Stimulated activated CD8-positive, alpha-beta memory T cell treated with anti-CD3 and anti-CD28 coated beads, Interleukin-7, amount 100 ng/mL, for 24 hours (primary cell): Measurements from ENCODE around the gene DGAT2.
A peak's percentile ranks its signal among the peaks of the same experiment; 100 is the strongest.
"Not testable (repeated sequence)": the region's sequence is repeated elsewhere in the genome, so short reads cannot be mapped to it uniquely, and the experiment has no call there.

Experiments used
- DNase-seq: peaks from one replicate; pipeline ENCODE4 v3.0.0-alpha.2; 2020; ENCODE audit warnings: low read depth

The DGAT2 gene, protein sequence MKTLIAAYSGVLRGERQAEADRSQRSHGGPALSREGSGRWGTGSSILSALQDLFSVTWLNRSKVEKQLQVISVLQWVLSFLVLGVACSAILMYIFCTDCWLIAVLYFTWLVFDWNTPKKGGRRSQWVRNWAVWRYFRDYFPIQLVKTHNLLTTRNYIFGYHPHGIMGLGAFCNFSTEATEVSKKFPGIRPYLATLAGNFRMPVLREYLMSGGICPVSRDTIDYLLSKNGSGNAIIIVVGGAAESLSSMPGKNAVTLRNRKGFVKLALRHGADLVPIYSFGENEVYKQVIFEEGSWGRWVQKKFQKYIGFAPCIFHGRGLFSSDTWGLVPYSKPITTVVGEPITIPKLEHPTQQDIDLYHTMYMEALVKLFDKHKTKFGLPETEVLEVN

DNA sequence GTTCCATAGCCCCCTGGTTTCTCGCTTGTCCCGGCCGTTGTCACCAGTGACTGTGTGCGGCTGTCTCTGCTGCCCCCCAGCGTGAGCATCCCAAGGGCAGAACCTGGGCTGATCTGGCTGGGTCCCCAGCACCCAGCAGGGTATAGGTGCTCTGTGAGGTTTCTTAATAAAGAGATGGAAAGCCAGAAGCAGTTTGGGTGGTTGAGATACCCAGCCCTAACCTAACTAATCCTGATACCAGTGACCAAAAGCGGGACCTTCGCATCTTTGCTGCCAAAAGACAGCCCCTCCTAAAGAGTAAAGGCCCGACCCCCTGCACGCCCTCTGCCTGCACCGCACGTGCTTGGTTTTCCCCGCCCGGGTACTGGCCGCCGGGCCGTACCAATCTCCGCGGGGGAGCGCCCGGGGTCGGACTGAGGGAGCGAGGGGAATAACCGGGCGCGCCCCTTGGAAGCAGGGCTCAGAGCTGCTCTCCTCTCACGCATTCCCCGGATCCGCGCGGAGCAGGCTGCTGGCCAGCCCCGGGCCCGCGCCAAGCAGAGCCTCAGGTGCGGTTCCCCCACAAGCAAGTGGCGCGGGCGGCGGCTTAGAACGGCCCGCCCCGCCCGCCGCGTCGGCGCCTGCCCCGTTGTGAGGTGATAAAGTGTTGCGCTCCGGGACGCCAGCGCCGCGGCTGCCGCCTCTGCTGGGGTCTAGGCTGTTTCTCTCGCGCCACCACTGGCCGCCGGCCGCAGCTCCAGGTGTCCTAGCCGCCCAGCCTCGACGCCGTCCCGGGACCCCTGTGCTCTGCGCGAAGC lies at the start of gene DGAT2:
TSS of gene DGAT2 (plus strand) at position 667 of the 797 bp plus-strand sequence. CDS start 214 bp downstream, outside the sequence.
- peak; percentile 37 for DNase-seq

DNA sequence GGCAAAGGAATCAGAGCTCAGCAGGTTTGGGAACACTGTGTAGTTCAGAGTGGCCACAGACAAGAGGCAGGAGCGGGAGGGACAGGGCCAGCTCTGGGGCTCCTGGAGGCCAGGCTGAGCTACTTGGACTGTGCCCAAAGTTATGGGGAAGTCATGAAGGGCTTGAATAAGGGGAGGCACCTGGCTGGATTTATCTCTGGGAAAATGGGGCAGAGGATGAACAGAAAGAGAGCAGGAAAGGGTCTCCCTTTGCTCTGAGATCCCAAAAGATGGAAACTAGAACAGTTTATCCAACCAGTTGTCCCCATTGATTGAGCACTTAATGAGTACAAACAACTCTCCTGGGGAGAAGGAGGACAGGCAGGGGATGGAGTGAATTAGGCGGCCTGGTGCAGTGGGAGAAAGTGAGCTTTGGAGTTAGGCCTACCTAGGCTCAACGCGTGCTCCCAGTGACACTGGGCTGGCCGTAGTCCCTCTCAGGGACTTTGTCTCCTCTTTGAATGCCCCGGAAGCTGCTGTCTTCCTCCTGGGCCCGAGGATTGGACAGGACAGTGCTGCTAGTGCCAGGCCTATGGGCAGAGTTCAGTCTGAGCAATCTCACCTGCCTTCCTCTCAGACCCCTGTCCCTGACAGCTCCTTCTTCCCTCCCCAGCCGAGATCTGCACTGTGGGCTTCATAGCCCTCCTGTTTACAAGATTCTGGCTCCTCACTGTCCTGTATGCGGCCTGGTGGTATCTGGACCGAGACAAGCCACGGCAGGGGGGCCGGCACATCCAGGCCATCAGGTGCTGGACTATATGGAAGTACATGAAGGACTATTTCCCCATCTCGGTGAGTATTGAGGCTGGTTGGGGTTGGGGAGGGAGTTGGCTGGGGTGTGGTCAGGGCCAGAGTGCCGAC lies 49.0 kb upstream of the DGAT2 start:
- no peak for DNase-seq

DNA sequence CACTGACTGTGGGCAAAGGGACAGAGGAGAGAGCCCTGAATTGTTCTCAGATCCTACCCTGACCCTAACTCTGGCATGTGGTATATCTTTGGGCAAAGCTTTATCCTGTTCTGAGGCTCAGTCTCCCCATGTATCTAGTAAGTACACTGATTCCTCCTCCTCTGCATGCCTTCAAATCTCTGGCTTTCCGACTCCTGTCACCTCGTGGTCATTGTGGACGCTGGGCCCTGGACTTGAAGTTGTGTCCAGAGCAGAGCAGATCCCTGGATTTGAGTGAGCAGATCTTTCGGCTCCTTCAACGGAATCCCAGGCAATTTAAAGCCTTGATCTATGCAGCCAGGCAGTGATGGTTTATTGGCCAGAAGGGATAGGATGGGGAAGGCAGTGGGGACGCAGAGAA lies 47.9 kb upstream of the DGAT2 start:
- DNase-seq, result no peak

DNA sequence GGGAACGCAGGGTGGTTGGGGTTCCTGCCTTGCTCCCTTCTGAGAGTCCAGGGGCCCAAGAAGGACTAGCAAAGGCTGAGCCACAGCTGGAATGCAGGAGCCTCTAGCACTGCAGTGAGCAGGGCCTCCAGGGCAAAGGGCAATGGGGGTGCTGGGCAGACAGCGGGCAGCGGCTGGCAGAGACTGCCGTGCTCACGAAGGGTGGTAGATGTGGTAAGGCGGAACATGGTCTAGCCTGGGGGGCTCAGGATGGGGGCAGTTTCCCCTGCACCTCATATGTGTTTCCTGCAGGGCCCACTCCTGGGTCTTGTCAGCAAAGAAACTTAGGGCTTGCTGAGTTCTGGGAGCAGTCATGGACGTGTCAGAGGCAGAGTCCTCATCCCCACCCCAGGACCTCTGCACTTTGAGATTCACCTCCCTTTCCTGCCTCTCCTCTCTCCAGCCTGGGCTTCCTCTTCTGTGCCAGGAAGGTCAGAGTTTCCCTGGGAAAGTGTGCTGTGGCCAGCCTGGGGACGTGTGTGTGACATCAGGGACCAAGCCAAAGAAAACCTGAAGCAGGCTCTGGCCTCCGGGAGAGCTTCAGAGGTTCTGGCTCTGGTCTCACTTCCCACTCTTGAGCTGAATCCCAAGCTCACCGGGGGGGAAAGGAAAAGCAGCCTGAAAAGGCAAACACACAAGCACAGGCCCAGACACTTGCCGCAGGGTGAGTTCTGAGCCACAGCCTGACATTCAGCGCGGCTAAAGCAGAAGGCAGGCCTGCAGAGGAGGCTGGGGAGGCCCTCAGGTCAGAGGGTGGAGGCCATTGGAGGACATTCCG lies 46.5 kb upstream of the DGAT2 start:
- no peak for DNase-seq

DNA sequence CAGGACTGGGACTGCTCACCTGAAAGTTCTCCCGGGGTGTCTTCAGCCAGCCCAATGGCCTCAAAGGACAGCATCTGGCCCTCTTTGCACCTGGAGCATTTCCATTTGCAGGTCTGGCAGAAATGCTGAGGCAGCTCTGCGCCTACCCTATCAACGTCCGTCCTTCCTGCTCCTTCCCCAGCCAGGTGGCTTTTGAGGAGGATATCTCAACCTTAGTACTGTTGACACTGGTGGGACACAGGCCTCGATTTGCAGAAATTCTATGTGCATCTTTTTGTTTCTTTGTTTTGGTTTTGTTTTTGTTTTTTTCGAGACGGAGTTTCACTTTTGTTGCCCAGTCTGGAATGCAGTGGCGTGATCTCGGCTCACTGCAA lies 45.9 kb upstream of the DGAT2 start:
- DNase-seq, result no peak

DNA sequence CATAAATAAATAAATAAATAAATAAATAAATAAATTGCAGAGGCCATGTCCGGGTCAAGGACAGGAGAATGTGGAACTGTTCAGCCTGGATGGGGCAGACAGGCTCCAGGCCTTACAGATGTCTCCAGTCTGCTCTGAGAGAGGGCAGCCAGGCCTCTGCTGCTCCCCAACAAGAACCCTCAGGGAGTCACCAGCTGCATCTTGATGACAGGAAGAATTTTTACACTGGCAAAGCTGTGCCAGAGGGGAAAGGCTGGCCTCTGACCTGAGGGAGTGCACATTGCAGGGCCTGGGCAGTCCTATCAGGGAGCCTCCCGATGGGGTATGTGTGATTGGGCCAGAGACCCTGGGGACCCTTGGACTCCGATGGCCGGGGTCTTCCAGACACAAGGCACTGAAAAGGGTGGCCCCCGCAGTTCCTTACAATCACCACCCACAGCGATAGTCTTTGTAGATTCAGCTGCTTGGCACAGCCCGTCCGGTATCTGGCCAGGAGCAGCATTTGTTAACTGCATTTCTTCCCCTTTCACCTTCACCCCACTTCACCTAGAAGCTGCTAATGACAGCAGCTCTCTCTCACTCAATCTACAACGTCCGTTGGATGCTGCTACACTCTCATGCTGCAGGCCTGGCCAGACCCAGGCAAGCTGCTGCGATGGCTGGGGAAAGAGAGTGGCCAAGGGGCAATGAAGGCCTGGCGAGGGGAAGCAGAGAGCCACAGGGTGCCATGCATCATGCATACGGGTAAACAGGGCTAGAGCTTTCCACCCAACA lies 42.8 kb upstream of the DGAT2 start:
- no peak for DNase-seq

DNA sequence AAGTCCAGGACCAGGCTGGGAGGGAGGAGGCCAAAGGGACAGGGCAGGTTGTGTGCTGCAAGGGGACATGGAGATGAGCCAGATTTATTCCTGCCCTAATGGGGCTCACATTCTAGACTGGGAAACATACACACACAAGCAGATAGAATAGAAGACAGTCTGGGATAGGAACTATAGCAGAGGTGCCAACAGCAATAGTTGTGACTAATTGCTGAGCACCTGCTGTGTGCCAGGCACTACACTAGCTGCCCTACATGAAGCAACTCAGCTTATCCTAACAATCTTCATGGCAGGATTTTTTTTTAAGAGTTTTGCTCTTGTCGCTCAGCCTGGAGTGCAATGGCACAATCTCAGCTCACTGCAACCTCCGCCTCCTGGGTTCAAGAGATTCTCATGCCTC lies 39.6 kb upstream of the DGAT2 start:
- no peak for DNase-seq

DNA sequence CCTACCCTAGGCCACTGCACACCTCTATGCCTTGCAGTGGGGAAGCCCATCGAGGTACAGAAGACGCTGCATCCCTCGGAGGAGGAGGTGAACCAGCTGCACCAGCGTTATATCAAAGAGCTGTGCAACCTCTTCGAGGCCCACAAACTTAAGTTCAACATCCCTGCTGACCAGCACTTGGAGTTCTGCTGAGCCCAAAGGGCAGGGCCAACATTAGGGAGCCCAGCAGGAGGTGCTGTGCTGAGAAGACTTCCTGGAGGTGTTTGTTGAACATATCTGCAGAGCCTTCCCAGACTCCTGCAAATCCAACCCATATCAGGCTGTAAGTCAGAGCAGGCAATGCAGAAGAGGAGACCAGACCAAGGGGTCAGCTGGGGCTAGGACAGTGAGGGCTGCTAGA lies 37.5 kb upstream of the DGAT2 start:
- no peak for DNase-seq

DNA sequence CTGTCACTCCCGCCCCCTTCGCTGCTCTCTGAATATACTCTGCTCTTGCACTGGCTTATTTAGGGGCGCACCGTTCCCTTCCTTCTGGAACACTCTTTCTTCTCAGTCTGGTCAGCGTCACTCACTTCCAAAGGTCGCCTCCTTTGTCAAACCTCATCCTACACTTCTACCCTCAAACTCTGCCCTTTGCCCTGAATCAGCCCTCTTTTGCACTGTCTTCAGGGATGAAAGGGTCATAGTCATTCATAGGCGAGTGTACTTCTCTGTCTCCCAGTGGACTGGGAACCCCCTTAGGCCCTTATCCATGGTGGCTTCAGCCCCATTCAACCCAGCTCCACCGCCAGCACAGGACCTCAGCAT lies 35.5 kb upstream of the DGAT2 start:
- DNase-seq, result no peak

DNA sequence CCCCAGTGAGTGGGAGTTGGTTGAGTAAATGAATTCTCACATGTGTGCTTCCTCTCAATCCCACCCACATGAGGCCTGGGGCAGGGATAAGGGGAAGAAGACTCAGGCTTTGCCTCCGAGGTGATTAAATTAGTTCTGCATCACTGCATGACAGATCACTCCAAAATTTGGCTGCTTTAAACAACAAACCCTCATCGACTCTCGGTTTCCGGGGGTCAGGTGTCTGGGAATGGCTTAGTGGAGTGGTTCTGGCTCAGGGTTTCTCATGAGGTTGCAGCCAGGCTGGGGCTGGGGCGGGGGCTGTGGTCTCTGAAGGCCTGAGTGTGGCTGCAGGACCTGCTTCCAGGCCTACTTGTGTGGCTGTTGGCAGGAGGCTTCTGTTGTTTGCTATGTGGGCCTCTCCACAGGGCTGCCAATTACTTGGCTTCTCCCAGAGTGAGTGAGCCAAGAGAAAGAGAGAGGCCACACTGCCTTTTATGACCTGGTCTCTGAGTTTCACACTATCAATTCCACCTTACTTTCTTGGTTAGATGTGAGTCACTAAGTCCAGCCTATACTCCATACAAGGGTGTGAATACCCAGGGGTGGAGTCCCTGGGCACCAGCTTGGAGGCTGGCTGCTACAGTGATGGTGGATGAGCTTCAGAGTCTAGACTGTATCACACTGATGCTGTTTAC lies 35.0 kb upstream of the DGAT2 start:
- DNase-seq, result no peak

DNA sequence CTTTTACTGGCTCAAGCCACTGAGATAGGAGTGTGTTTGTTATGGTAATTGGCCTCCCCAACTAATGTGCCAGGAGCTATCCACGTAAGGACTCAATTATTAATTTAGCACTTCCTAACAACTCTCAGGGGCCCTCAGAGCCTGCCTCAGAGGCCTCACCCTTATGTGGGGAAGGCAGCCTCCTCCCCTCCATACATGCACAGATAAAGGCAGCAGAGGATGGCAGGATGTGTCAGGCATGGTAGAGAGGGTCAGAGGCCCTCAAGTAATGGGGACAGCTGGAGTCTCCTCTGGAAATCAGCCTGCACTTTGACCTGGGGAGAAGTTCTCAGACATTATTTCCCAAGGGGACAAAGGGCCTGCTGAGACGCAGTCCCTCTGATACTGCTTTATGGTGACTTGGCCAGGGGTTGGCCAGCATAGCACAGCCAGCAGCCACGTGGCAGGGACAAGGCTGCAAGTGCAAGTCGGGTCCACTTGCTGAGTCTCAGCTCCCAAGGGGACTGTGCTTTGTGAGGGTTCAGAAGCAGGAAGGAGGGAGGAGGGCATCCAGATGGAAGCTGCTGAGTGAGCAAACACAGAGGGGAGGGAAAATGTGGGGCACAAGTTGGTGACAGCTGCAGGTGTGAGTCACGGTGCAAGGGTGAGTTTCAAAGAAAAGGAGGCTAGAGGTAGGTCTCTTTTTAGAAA lies 33.9 kb upstream of the DGAT2 start:
- DNase-seq, result no peak

DNA sequence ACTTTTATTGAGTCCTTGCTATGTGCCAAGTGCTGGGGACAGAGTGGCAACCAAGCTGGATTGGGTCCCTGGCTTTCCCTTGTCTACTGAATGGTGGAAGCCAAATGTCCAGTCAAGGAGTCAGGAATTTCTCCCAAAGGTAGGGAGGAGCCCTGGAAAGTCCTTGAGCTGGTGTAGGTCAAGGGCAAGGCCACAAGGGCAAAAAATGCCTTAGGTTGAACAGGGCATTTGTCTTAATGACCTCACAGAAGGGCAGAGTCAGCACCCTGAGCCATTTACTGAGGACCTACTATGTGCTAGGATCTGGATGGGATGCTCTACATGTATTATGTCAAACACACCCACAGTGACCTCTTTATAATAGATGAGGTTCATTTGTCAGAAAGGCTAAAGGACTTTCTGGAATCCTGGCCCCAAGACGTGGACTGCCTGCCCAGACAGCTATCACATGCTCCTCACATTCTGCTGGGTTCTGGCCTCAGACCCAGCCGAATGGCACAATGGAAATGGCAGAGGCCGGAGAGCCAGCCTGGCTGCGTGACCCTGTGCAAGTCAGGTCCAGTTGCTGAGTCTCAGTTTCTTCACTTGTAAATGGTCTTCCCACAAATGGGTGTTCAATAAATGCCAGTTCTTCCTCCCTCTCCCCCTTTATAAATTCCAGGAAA lies 33.3 kb upstream of the DGAT2 start:
- DNase-seq, result no peak

DNA sequence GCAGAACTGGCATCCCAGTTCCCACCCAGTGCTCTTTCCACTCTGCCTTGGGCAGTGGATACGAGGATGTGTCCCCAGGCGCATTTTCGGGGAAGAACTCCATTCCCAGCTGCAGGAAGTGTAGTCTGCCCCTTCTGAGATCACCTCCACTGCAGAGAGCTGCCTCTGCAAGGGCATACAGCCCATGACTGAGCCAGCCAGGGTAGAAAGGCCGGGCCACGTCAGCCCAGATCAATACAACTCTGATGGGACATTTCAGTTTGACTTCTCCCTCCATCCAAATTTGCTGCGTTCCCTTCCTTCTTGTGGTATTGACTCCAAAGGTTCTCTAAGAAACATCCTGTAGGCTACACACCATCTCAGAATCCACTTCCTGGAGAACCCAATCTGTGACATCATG lies 31.3 kb upstream of the DGAT2 start:
- no peak for DNase-seq

DNA sequence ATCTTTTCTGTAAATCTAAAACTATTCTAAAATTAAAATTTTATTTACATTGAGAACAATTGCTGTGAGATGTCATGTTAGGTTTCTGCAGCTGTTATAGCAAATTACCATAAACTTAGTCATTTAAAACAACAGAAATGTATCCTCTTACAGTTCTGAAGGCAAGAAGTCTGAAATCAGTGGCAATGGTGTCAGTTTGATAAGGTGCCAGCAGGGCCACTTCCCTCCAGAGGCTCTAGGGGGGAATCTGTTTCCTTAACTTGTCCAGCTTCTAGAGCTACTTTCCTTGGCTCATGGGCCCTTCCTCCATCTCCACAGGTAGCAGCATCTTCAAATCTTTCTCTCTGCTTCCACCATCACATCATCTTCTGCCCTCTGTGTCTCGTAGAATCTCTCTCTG lies 27.9 kb upstream of the DGAT2 start:
- DNase-seq, result no peak

DNA sequence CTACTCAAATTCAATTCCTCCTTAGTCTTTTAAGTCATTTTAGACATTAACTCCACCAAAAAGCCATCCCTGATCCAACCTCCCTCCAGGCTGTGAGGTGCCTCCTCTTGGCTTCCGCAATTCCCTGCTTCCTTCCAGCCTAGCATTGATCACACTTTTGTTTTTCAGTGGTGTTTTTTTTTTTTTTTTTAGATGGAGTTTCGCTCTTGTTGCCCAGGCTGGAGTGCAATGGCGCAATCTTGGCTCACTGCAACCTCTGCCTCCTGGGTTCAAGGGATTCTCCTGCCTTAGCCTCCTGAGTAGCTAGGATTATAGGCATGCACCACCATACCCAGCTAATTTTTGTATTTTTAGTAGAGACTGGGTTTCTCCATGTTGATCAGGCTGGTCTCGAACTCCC lies 25.4 kb upstream of the DGAT2 start:
- not testable (repeated sequence) for DNase-seq

DNA sequence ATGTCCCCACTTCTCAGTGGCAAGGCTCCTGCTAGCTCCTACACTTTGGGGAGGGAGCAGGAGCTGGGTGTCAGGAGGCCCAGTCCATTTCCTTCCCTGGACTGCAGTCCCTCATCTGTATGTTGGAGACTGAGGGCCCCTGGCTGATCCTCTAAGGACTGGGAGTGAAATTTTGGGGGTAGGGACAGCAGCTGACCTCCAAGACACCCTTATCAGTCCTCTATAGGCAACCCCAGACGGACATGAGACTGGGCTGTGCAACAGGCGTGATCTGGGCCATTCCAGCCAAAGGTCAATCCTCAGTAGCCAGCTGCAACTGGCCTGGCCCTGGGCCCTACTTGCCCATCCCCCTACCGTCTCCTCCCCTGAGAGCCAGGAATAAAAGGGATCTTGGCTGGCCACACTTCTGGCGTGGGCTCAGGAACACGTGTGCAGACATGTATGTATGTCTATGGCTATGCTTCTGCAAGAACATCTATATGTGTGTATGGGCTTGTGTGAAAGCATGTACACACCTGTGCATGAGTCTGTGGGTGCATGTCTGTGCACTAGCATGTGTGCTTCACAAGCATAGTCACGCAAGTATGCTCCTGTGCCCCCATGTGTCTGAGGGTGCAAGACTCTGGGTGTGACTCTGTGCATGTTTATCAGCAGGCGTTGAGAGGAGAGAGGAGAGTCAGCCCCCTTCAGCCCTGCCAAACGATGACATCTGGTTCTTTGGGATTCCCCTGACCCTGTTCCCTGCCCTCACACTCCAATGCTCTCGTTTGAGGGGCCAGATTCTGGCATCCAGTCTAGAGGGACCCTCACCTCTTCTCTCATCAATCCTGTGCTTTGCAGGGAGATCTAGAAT lies 24.6 kb upstream of the DGAT2 start:
- DNase-seq, result no peak

DNA sequence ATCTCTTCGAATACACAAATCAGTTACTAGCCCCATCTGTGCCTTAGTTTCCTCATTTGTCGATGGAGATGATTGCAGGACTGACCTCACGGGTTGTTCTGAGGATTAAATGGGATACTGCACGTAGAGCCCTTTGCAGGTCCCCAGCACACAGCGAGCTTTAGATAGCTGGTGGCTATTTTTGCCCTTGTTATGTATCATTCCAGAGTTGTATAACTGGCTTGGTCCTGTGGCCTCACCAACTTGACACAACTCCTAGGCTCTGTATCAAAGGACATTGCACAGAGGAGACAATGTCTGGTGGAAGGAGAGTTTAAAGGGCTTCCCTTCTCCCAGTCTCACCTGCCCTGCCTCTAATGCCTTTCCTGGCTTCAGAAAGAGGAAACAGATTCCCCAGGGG lies 22.8 kb upstream of the DGAT2 start:
- no peak for DNase-seq

DNA sequence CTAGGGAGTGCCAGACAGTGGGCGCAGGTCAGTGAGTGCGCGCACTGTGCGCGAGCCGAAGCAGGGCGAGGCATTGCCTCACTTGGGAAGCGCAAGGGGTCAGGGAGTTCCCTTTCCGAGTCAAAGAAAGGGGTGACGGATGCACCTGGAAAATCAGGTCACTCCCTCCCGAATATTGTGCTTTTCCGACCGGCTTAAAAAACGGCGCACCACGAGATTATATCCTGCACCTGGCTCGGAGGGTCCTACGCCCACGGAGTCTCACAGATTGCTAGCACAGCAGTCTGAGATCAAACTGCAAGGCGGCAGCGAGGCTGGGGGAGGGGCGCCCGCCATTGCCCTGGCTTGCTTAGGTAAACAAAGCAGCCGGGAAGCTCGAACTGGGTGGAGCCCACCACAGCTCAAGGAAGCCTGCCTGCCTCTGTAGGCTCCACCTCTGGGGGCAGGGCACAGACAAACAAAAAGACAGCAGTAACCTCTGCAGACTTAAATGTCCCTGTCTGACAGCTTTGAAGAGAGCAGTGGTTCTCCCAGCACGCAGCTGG lies 19.8 kb upstream of the DGAT2 start:
- not testable (repeated sequence) for DNase-seq
